Right cardiac atrium (tissue), 5 donors: Measurements from ENCODE around the gene PSKH1. TPM values are rescaled to one million over a fixed set of nuclear protein-coding genes. Genes with fewer than 3 reads are reported as not detected.

Source experiments
- ATAC-seq, 2 donors: fragments of 200-7000 bp; cut with Tn5 transposase; one replicate each; pipeline versions ENCODE4 v1.8.0 to v1.9.1; 2020; ENCODE audit warnings: moderate library complexity in 2 of 2, mild to moderate bottlenecking in 1 of 2
- DNase-seq, 3 donors: peaks; one replicate each; pipeline ENCODE4 v3.0.0-alpha.2; 2020
- H3K27ac ChIP-seq: one replicate; pipeline ENCODE4 v1.5.1; 2013; ENCODE audit warnings: mild to moderate bottlenecking, low read length, control low read depth, moderate library complexity
- H3K27me3 ChIP-seq: one replicate; pipeline ENCODE4 v1.6.1; 2013; ENCODE audit not compliant: control insufficient read depth, insufficient read depth
- H3K4me1 ChIP-seq: one replicate; pipeline ENCODE4 v1.6.1; 2013; ENCODE audit warnings: low read length; ENCODE audit not compliant: control insufficient read depth, insufficient read depth
- H3K4me3 ChIP-seq: one replicate; pipeline ENCODE4 v1.5.1; 2013; ENCODE audit warnings: low read length, control low read depth
- H3K9me3 ChIP-seq: one replicate; pipeline ENCODE4 v1.6.1; 2013; ENCODE audit warnings: low read length; ENCODE audit not compliant: control insufficient read depth
- WGBS: extraction: QIAGEN DNeasy Blood & Tissue Kit; methylation state at CpG from one replicate; pipeline ENCODE4 v1.1.7; 2013; 5-methylcytosine and 5-hydroxymethylcytosine counted together
- intact Hi-C, 4 donors: fragments of 100-400 bp; cut with DNase I; formaldehyde crosslinking; loops; one replicate each; pipeline versions ENCODE4 v1.11.0 to v1.14.0; 2022 to 2023
- polyA plus RNA-seq: library from polyadenylated mRNA; stranded (reverse); fragments of 200-250 nt; gene quantifications from one replicate; pipeline ENCODE4 v1.2.3, GENCODE V29; 2013
- total RNA-seq, 4 donors: library from RNA; stranded (reverse); fragmentation: NEBNext Ultra II Directional; extraction: Animal tissue kit (Norgen Biotek cat#: 25700); gene quantifications; one replicate each; pipeline ENCODE4 v1.2.1, GENCODE V29; 2021
- donor health status: healthy with polysubstance abuse.
- donor health status: DM: no; HTN: yes; CAD: no.
- donor health status: DM: no; HTN: no; CAD: no.
- donor health status: DM: no; HTN: yes; CAD: no; lungs with severe emphysema.
- donor health status: DM: yes; HTN: yes; CAD: no.

Gene PSKH1
- total and polyA plus RNA-seq, 5 donors: 23.8 to 31.1 (median 26.8) TPM

- ATAC-seq: peak in 1 of 2 donors; percentile 3
- WGBS: 85% methylated on average over 2 of the region's 2 CpGs
- Histone ChIP-seq H3K27me3 (no peaks in the 10 kb centered on the region), H3K4me3 (no peak overlapping the region), H3K9me3 (no peaks in the 10 kb centered on the region), H3K4me1 (no peaks in the 10 kb centered on the region), H3K27ac (no peak overlapping the region)
- no peak for DNase-seq
- intact Hi-C loops: no loop called here
Observed at GRCh38 chr16:67976205-67976604, 83.2 kb downstream of the PSKH1 start.

GRCh38 chr16:67977005-67977404, 84.0 kb downstream of the PSKH1 start:
- no peak for DNase-seq
- intact Hi-C loops: no loop called here
- no peaks in the 10 kb centered on the region for H3K9me3 ChIP-seq
- ATAC-seq: peak in 1 of 2 donors; percentile 6
- H3K4me1 ChIP-seq: no peaks in the 10 kb centered on the region
- no peak overlapping the region for H3K27ac ChIP-seq
- no peaks in the 10 kb centered on the region for H3K27me3 ChIP-seq
- H3K4me3 ChIP-seq: no peak overlapping the region
- 54% methylated on average over 5 of the region's 5 CpGs for WGBS

GRCh38 chr16:67977469-67978227, 84.6 kb downstream of the PSKH1 start:
- peak in 1 of 2 donors; percentile 69 for ATAC-seq
- Histone ChIP-seq H3K9me3 (no peaks in the 10 kb centered on the region), H3K27me3 (no peaks in the 10 kb centered on the region), H3K27ac (no peak overlapping the region), H3K4me1 (no peaks in the 10 kb centered on the region), H3K4me3 (no peak overlapping the region)
- WGBS: 63% methylated on average over 9 of the region's 9 CpGs
- intact Hi-C loops: no loop called here
- peak in 1 of 3 donors; percentile 11 for DNase-seq

Other genes with a start within 250 kb of the PSKH1 start
- 1 to 10 TPM in 2 of 4 donors, under 1 TPM in 2; 0.65 to 1.2 (median 1.0) TPM for gene CARMIL2, start 248.1 kb upstream of the PSKH1 start, total RNA-seq
- 0.66 TPM for gene CARMIL2, start 248.1 kb upstream of the PSKH1 start, polyA plus RNA-seq
- gene ACD, start 233.0 kb upstream of the PSKH1 start, total RNA-seq: 10 to 100 TPM in 2 of 4 donors, 1 to 10 TPM in 2; 7.9 to 10.9 (median 9.4) TPM
- gene ACD, start 233.0 kb upstream of the PSKH1 start, polyA plus RNA-seq: 9.9 TPM
- 1 to 10 TPM; 3.4 to 3.5 (median 3.5) TPM for gene PARD6A, start 232.3 kb upstream of the PSKH1 start, total RNA-seq
- gene PARD6A, start 232.3 kb upstream of the PSKH1 start, polyA plus RNA-seq: 3.1 TPM
- 10 to 100 TPM in 2 of 4 donors, 1 to 10 TPM in 2; 8.6 to 11.1 (median 9.5) TPM for gene ENKD1, start 226.5 kb upstream of the PSKH1 start, total RNA-seq
- 12.9 TPM for gene ENKD1, start 226.5 kb upstream of the PSKH1 start, polyA plus RNA-seq
- gene C16orf86, start 226.4 kb upstream of the PSKH1 start, total RNA-seq: 1 to 10 TPM; 3.9 to 6.2 (median 4.9) TPM
- gene C16orf86, start 226.4 kb upstream of the PSKH1 start, polyA plus RNA-seq: 6.0 TPM
- 1 to 10 TPM; 8.2 to 9.9 (median 8.6) TPM for gene GFOD2, start 173.9 kb upstream of the PSKH1 start, total RNA-seq
- gene GFOD2, start 173.9 kb upstream of the PSKH1 start, polyA plus RNA-seq: 8.1 TPM
- 10 to 100 TPM; 11.1 to 16.3 (median 12.4) TPM for gene RANBP10, start 86.7 kb upstream of the PSKH1 start, total RNA-seq
- 6.9 TPM for gene RANBP10, start 86.7 kb upstream of the PSKH1 start, polyA plus RNA-seq
- under 1 TPM; 0.56 to 0.94 (median 0.79) TPM for gene TSNAXIP1, start 86.4 kb upstream of the PSKH1 start, total RNA-seq
- gene TSNAXIP1, start 86.4 kb upstream of the PSKH1 start, polyA plus RNA-seq: 1.1 TPM
- gene THAP11, start 50.9 kb upstream of the PSKH1 start, total RNA-seq: 10 to 100 TPM; 27.5 to 34.0 (median 32.0) TPM
- 20.8 TPM for gene THAP11, start 50.9 kb upstream of the PSKH1 start, polyA plus RNA-seq
- 10 to 100 TPM; 66.6 to 80.7 (median 68.2) TPM for gene NUTF2, start 46.3 kb upstream of the PSKH1 start, total RNA-seq
- 125 TPM for gene NUTF2, start 46.3 kb upstream of the PSKH1 start, polyA plus RNA-seq
- 10 to 100 TPM; 24.3 to 29.0 (median 27.4) TPM for gene CENPT, start 45.6 kb upstream of the PSKH1 start, total RNA-seq
- gene CENPT, start 45.6 kb upstream of the PSKH1 start, polyA plus RNA-seq: 26.7 TPM
- 10 to 100 TPM; 29.7 to 35.6 (median 31.9) TPM for gene EDC4, start 20.2 kb upstream of the PSKH1 start, total RNA-seq
- 21.7 TPM for gene EDC4, start 20.2 kb upstream of the PSKH1 start, polyA plus RNA-seq
- gene NRN1L, start 8.4 kb upstream of the PSKH1 start, total RNA-seq: under 1 TPM in 1 of 4 donors, not detected in 3; 0.53 TPM
- gene NRN1L, start 8.4 kb upstream of the PSKH1 start, polyA plus RNA-seq: 0.41 TPM
- gene CTRL, start 38.6 kb downstream of the PSKH1 start, total RNA-seq: under 1 TPM in 3 of 4 donors, not detected in 1; 0.37 to 0.94 (median 0.42) TPM
- gene CTRL, start 38.6 kb downstream of the PSKH1 start, polyA plus RNA-seq: 0.66 TPM
- 10 to 100 TPM; 49.1 to 64.0 (median 58.5) TPM for gene PSMB10, start 43.6 kb downstream of the PSKH1 start, total RNA-seq
- 92.8 TPM for gene PSMB10, start 43.6 kb downstream of the PSKH1 start, polyA plus RNA-seq
- 10 to 100 TPM; 15.0 to 27.0 (median 16.1) TPM for gene LCAT, start 50.9 kb downstream of the PSKH1 start, total RNA-seq
- gene LCAT, start 50.9 kb downstream of the PSKH1 start, polyA plus RNA-seq: 17.4 TPM
- gene SLC12A4, start 75.4 kb downstream of the PSKH1 start, total RNA-seq: 100 to 1,000 TPM in 1 of 4 donors, 10 to 100 TPM in 3; 64.6 to 114 (median 66.8) TPM
- 49.3 TPM for gene SLC12A4, start 75.4 kb downstream of the PSKH1 start, polyA plus RNA-seq
- gene DPEP3, start 87.2 kb downstream of the PSKH1 start, total RNA-seq: not detected
- not detected for gene DPEP3, start 87.2 kb downstream of the PSKH1 start, polyA plus RNA-seq
- gene DPEP2, start 106.2 kb downstream of the PSKH1 start, total RNA-seq: 1 to 10 TPM; 1.2 to 2.7 (median 1.8) TPM
- 1.5 TPM for gene DPEP2, start 106.2 kb downstream of the PSKH1 start, polyA plus RNA-seq
- gene DPEP2NB, start 122.7 kb downstream of the PSKH1 start, total RNA-seq: not detected
- gene DPEP2NB, start 122.7 kb downstream of the PSKH1 start, polyA plus RNA-seq: not detected
- gene DDX28, start 130.0 kb downstream of the PSKH1 start, total RNA-seq: 1 to 10 TPM; 6.7 to 7.8 (median 7.4) TPM
- gene DDX28, start 130.0 kb downstream of the PSKH1 start, polyA plus RNA-seq: 8.4 TPM
- 1 to 10 TPM; 5.1 to 9.5 (median 6.8) TPM for gene DUS2, start 130.0 kb downstream of the PSKH1 start, total RNA-seq
- 4.3 TPM for gene DUS2, start 130.0 kb downstream of the PSKH1 start, polyA plus RNA-seq
- 10 to 100 TPM; 28.7 to 34.7 (median 33.6) TPM for gene NFATC3, start 192.1 kb downstream of the PSKH1 start, total RNA-seq
- 8.1 TPM for gene NFATC3, start 192.1 kb downstream of the PSKH1 start, polyA plus RNA-seq